GM18526 (cell line): Measurements from ENCODE around the gene PLD1.

Source experiments
- POLR2A ChIP-seq: IDR thresholded peaks from 3 replicates; pipeline ENCODE4 v1.6.1; 2011; ENCODE audit not compliant: insufficient read length; ENCODE audit errors: extremely low read depth

Gene PLD1

GRCh38 chr3:171672538-171672937, 137.7 kb downstream of the PLD1 start:
- TF ChIP-seq POLR2A, result no peak

GRCh38 chr3:171672124-171672523, 138.2 kb downstream of the PLD1 start:
- TF ChIP-seq POLR2A, result no peak

GRCh38 chr3:171671709-171672108, 138.6 kb downstream of the PLD1 start:
- no peak for TF ChIP-seq POLR2A

GRCh38 chr3:171666516-171666915, 143.8 kb downstream of the PLD1 start:
- TF ChIP-seq POLR2A, result no peak

- no peak for TF ChIP-seq POLR2A
These were observed 146.5 kb downstream of the PLD1 start for GRCh38 chr3:171663805-171664204.

GRCh38 chr3:171661484-171661883, 148.8 kb downstream of the PLD1 start:
- TF ChIP-seq POLR2A, result no peak

- no peak for TF ChIP-seq POLR2A
These were observed 150.1 kb downstream of the PLD1 start for GRCh38 chr3:171660188-171660587.

GRCh38 chr3:171658841-171659240, 151.4 kb downstream of the PLD1 start:
- TF ChIP-seq POLR2A, result no peak

GRCh38 chr3:171654809-171655208, 155.5 kb downstream of the PLD1 start:
- no peak for TF ChIP-seq POLR2A

GRCh38 chr3:171654326-171654725, 156.0 kb downstream of the PLD1 start:
- TF ChIP-seq POLR2A, result no peak

GRCh38 chr3:171653701-171654100, 156.6 kb downstream of the PLD1 start:
- no peak for TF ChIP-seq POLR2A

- TF ChIP-seq POLR2A, result no peak
These were observed 157.4 kb downstream of the PLD1 start for GRCh38 chr3:171652932-171653331.

- TF ChIP-seq POLR2A, result no peak
These were observed 160.2 kb downstream of the PLD1 start for GRCh38 chr3:171649911-171650592.

- no peak for TF ChIP-seq POLR2A
These were observed 161.0 kb downstream of the PLD1 start for GRCh38 chr3:171649267-171649666.

- no peak for TF ChIP-seq POLR2A
These were observed 162.2 kb downstream of the PLD1 start for GRCh38 chr3:171648069-171648468.

GRCh38 chr3:171646357-171647133, 163.7 kb downstream of the PLD1 start:
- no peak for TF ChIP-seq POLR2A
